ENCODE results near the gene FIGN. TPM values are rescaled to one million over a fixed set of nuclear protein-coding genes. Genes with fewer than 3 reads are reported as not detected.

Gene FIGN
- total and polyA plus RNA-seq, 4 experiments from 2014 or later, result not detected

GRCh38 chr2:163675388-163675787, 60.4 kb downstream of the FIGN start:
- no peaks in the 10 kb centered on the region for H3K36me3 ChIP-seq (ENCODE audit: insufficient read depth, low read length)
- no peaks in the 10 kb centered on the region for H3K4me1 Mint-ChIP-seq
- no peak overlapping the region for H3K4me3 ChIP-seq (ENCODE audit: low read length in 2 of 2)
- no peaks in the 10 kb centered on the region for H3K4me1 ChIP-seq (ENCODE audit: insufficient read depth, low read length)
- ChIA-PET CTCF (ENCODE audit: partially characterized antibody) (no interaction called here), POLR2A (ENCODE audit: partially characterized antibody) (no interaction called here)
- intact Hi-C loops (cut with micrococcal nuclease), result no loop called here
- no peak overlapping the region for H3K4me3 Mint-ChIP-seq
- no peak overlapping the region for H3K27ac ChIP-seq (ENCODE audit: low read depth, low read length)
- no peak for DNase-seq
- no peaks in the 10 kb centered on the region for H3K36me3 Mint-ChIP-seq
- no peaks in the 10 kb centered on the region for H3K27me3 Mint-ChIP-seq
- peaks cover 0 to 12% (median 4%) of the 10 kb centered on the region in 8 donors for H3K9me3 Mint-ChIP-seq
- no peaks in the 10 kb centered on the region for H3K27me3 ChIP-seq (ENCODE audit: insufficient read depth, low read length)
- H3K27ac Mint-ChIP-seq, result no peak overlapping the region
- H3K9me3 ChIP-seq (ENCODE audit: control insufficient read depth in 1 of 2, low read length in 2 of 2), result no peaks in the 10 kb centered on the region

DNA sequence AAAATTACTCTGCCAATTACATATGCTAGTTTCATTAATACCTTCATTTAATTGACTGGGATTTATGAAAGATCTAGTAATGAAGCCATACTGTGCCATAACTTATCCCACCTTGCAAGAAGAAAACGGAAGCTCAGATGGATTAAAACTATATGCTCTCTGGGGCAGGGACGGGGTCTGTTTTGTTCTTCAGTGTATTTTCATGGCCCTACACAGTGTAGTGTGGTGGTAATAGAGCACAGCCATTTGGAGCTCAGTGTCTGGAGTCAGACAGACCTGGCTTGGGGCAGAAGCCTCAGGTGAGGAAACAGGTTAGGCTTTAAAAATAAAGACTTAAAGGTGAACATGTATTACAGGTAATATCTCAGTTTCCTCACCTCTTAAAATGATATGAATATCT, 62.3 kb downstream of the FIGN start:
- ChIA-PET POLR2A (ENCODE audit: partially characterized antibody) (no interaction called here), CTCF (ENCODE audit: partially characterized antibody) (no interaction called here)
- Mint-ChIP-seq H3K27ac (no peak overlapping the region), H3K36me3 (no peaks in the 10 kb centered on the region), H3K4me1 (no peaks in the 10 kb centered on the region), H3K4me3 (no peak overlapping the region), H3K9me3 (peaks cover 0 to 8% (median 1%) of the 10 kb centered on the region in 8 donors), H3K27me3 (no peaks in the 10 kb centered on the region)
- Histone ChIP-seq H3K27ac (ENCODE audit: low read depth, low read length) (no peak overlapping the region), H3K9me3 (ENCODE audit: control insufficient read depth in 1 of 2, low read length in 2 of 2) (no peaks in the 10 kb centered on the region), H3K4me1 (ENCODE audit: insufficient read depth, low read length) (no peaks in the 10 kb centered on the region), H3K27me3 (ENCODE audit: insufficient read depth, low read length) (no peaks in the 10 kb centered on the region), H3K4me3 (ENCODE audit: low read length in 2 of 2) (no peak overlapping the region), H3K36me3 (ENCODE audit: insufficient read depth, low read length) (no peaks in the 10 kb centered on the region)
- DNase-seq, result no peak
- intact Hi-C loops (cut with micrococcal nuclease), result no loop called here

GRCh38 chr2:163670929-163671328, 64.9 kb downstream of the FIGN start:
- H3K4me1 Mint-ChIP-seq, result no peaks in the 10 kb centered on the region
- no peak overlapping the region for H3K4me3 ChIP-seq (ENCODE audit: low read length in 2 of 2)
- POLR2A ChIA-PET (ENCODE audit: partially characterized antibody), result no interaction called here
- H3K36me3 ChIP-seq (ENCODE audit: insufficient read depth, low read length), result no peaks in the 10 kb centered on the region
- CTCF ChIA-PET (ENCODE audit: partially characterized antibody), result no interaction called here
- H3K27ac Mint-ChIP-seq, result no peak overlapping the region
- DNase-seq, result no peak
- intact Hi-C loops (cut with micrococcal nuclease), result no loop called here
- H3K4me3 Mint-ChIP-seq, result no peak overlapping the region
- H3K9me3 Mint-ChIP-seq, result peaks cover 0 to 12% (median 4%) of the 10 kb centered on the region in 8 donors
- no peaks in the 10 kb centered on the region for H3K36me3 Mint-ChIP-seq
- H3K4me1 ChIP-seq (ENCODE audit: insufficient read depth, low read length), result no peaks in the 10 kb centered on the region
- no peak overlapping the region for H3K27ac ChIP-seq (ENCODE audit: low read depth, low read length)
- H3K27me3 Mint-ChIP-seq, result no peaks in the 10 kb centered on the region
- no peaks in the 10 kb centered on the region for H3K9me3 ChIP-seq (ENCODE audit: control insufficient read depth in 1 of 2, low read length in 2 of 2)
- H3K27me3 ChIP-seq (ENCODE audit: insufficient read depth, low read length), result no peaks in the 10 kb centered on the region

DNA sequence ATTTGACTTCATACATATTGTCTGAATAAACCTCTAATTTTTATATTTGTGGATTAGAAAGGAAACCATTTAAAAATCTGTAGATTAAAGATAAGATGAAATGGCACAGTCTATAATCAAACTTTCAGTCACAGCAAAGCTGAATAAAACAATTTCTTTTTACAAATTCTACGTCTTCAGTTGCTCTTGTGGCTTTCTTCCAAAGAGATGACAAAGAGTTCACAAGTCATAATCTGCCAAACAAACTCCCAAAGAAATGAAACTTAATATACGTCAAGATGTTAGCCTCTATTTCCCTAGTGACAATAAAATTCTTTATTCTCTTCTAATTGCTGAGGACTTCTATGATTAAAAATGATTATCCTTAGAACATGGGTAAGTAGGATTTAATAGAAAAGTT, 66.3 kb downstream of the FIGN start:
- Mint-ChIP-seq H3K27ac (no peak overlapping the region), H3K4me1 (no peaks in the 10 kb centered on the region), H3K27me3 (no peaks in the 10 kb centered on the region), H3K4me3 (no peak overlapping the region), H3K9me3 (peaks cover 0 to 16% (median 4%) of the 10 kb centered on the region in 8 donors), H3K36me3 (no peaks in the 10 kb centered on the region)
- H3K27me3 ChIP-seq (ENCODE audit: insufficient read depth, low read length), result no peaks in the 10 kb centered on the region
- H3K4me1 ChIP-seq (ENCODE audit: insufficient read depth, low read length), result no peaks in the 10 kb centered on the region
- H3K27ac ChIP-seq (ENCODE audit: low read depth, low read length), result no peak overlapping the region
- POLR2A ChIA-PET (ENCODE audit: partially characterized antibody), result no interaction called here
- CTCF ChIA-PET (ENCODE audit: partially characterized antibody), result no interaction called here
- intact Hi-C loops (cut with micrococcal nuclease), result no loop called here
- no peaks in the 10 kb centered on the region for H3K9me3 ChIP-seq (ENCODE audit: control insufficient read depth in 1 of 2, low read length in 2 of 2)
- no peaks in the 10 kb centered on the region for H3K36me3 ChIP-seq (ENCODE audit: insufficient read depth, low read length)
- no peak for DNase-seq
- H3K4me3 ChIP-seq (ENCODE audit: low read length in 2 of 2), result no peak overlapping the region

DNA sequence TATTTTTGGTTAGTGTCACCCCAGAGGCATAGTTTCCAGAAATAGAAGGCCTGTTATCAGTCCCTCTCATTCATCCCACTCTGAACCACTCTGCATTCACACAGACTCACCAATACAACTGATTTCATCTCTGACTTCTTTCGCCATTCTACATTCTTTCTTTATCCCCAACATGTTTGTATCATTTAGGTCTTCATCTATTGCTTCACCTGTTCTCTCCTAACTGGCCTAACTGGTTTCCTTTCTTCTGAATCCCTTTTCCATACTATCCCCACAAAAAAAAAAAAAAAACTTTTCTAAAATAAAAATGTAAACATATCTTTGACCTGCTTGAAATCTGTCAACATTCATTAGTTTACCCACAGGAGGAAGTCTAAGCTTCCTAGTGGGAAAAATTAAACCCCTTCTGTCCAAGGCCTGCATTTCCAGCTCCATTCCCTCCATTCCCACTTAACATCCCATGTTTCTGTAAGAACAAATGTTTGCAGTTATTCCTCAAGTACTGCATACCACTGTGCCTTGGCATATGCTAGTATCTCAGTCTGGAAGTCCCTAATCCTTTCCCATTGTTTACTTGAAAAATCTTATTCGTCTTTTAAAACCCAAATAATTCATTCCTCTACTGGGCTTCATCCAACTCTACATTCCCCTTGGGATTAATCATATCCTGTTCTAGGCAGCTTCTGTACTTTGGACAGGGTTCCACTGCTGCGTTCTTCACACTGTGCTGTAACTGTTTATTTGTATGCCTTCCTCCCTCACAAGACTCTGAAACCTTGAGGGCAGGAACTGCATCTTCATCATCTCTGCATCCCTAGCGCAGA, 68.5 kb downstream of the FIGN start:
- POLR2A ChIA-PET (ENCODE audit: partially characterized antibody), result no interaction called here
- CTCF ChIA-PET (ENCODE audit: partially characterized antibody), result no interaction called here
- H3K4me3 Mint-ChIP-seq, result no peak overlapping the region

DNA sequence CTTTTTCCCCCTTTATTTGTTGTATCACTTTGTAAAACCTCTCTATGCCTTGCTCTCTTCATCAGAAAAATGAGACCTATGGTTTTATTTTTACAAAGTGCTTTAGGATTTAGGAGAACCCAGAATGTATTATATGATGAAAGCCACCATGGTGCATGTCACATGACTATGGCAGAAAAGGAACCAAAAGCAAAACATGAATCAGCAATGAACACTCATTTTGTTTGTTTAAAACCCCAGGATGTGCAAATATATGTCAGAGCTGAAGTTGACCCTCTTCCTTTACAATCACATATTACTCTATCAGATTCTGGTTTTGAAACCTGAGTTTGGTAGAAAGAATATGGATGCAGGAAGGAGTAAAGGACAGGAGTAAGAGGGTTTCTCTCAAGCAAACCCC, 70.0 kb downstream of the FIGN start:
- Mint-ChIP-seq H3K9me3 (peaks cover 0 to 26% (median 10%) of the 10 kb centered on the region in 8 donors), H3K27ac (no peak overlapping the region), H3K4me1 (no peaks in the 10 kb centered on the region), H3K36me3 (no peaks in the 10 kb centered on the region), H3K4me3 (no peak overlapping the region), H3K27me3 (no peaks in the 10 kb centered on the region)
- intact Hi-C loops (cut with micrococcal nuclease), result no loop called here
- Histone ChIP-seq H3K4me3 (ENCODE audit: low read length in 2 of 2) (no peak overlapping the region), H3K9me3 (ENCODE audit: control insufficient read depth in 1 of 2, low read length in 2 of 2) (no peaks in the 10 kb centered on the region), H3K4me1 (ENCODE audit: insufficient read depth, low read length) (no peaks in the 10 kb centered on the region), H3K27ac (ENCODE audit: low read depth, low read length) (no peak overlapping the region), H3K27me3 (ENCODE audit: insufficient read depth, low read length) (no peaks in the 10 kb centered on the region), H3K36me3 (ENCODE audit: insufficient read depth, low read length) (no peaks in the 10 kb centered on the region)
- POLR2A ChIA-PET (ENCODE audit: partially characterized antibody), result no interaction called here
- no peak for DNase-seq
- CTCF ChIA-PET (ENCODE audit: partially characterized antibody), result no interaction called here

More for the DNA sequence above, 68.5 kb downstream of the FIGN start:
- H3K27me3 ChIP-seq (ENCODE audit: insufficient read depth, low read length), result no peaks in the 10 kb centered on the region
- Mint-ChIP-seq H3K27ac (no peak overlapping the region), H3K36me3 (no peaks in the 10 kb centered on the region), H3K4me1 (no peaks in the 10 kb centered on the region), H3K27me3 (no peaks in the 10 kb centered on the region), H3K9me3 (peaks cover 0 to 21% (median 8%) of the 10 kb centered on the region in 8 donors)
- no peaks in the 10 kb centered on the region for H3K9me3 ChIP-seq (ENCODE audit: control insufficient read depth in 1 of 2, low read length in 2 of 2)
- no peaks in the 10 kb centered on the region for H3K4me1 ChIP-seq (ENCODE audit: insufficient read depth, low read length)
- no peak overlapping the region for H3K4me3 ChIP-seq (ENCODE audit: low read length in 2 of 2)
- intact Hi-C loops (cut with micrococcal nuclease), result no loop called here
- H3K27ac ChIP-seq (ENCODE audit: low read depth, low read length), result no peak overlapping the region
- no peaks in the 10 kb centered on the region for H3K36me3 ChIP-seq (ENCODE audit: insufficient read depth, low read length)
- no peak for DNase-seq

DNA sequence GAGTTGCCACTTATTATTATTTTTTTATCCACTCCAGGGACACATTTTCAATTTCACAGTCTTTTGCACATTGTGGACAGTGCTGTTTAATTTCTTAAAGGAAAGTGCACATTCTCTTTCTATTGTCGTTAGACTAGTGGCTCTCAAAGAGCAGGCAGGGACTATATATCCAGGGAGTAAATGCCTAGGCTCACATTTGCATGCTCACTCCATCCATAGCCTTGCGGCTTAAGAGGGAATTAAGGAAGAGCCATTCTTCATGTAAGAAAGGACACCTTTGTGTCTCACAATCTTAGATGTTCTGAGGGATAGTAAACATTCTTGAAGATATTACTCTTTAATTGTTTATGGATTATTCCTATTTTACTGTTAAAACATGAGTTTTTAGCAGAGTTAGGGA, 70.8 kb downstream of the FIGN start:
- no peak overlapping the region for H3K27ac ChIP-seq (ENCODE audit: low read depth, low read length)
- intact Hi-C loops (cut with micrococcal nuclease), result no loop called here
- Mint-ChIP-seq H3K27me3 (no peaks in the 10 kb centered on the region), H3K36me3 (no peaks in the 10 kb centered on the region), H3K4me3 (no peak overlapping the region), H3K4me1 (no peaks in the 10 kb centered on the region), H3K27ac (no peak overlapping the region), H3K9me3 (peaks cover 3 to 26% (median 10%) of the 10 kb centered on the region in 8 donors)
- DNase-seq, result no peak
- no peaks in the 10 kb centered on the region for H3K27me3 ChIP-seq (ENCODE audit: insufficient read depth, low read length)
- no peak overlapping the region for H3K4me3 ChIP-seq (ENCODE audit: low read length in 2 of 2)
- ChIA-PET CTCF (ENCODE audit: partially characterized antibody) (no interaction called here), POLR2A (ENCODE audit: partially characterized antibody) (no interaction called here)
- H3K9me3 ChIP-seq (ENCODE audit: control insufficient read depth in 1 of 2, low read length in 2 of 2), result no peaks in the 10 kb centered on the region
- no peaks in the 10 kb centered on the region for H3K4me1 ChIP-seq (ENCODE audit: insufficient read depth, low read length)
- no peaks in the 10 kb centered on the region for H3K36me3 ChIP-seq (ENCODE audit: insufficient read depth, low read length)

All from CD4-positive, alpha-beta memory T cell (primary cell).